GM23248 (cell line): ENCODE measurements around the gene ETV6.

ENCODE experiments used
- EZH2 ChIP-seq: fragments of 200-600 bp; sonication (generic); IDR thresholded peaks from 2 replicates; pipeline ENCODE4 v1.6.1; 2018; ENCODE audit warnings: antibody characterized with exemption, mild to moderate bottlenecking; ENCODE audit not compliant: insufficient read depth, poor library complexity, severe bottlenecking
- EZH2phosphoT487 ChIP-seq: fragments of 200-600 bp; sonication (generic); IDR thresholded peaks from 2 replicates; pipeline ENCODE4 v1.6.1; 2018; ENCODE audit warnings: antibody characterized with exemption, moderate library complexity, mild to moderate bottlenecking, low read depth; ENCODE audit not compliant: insufficient read depth

- no peak for TF ChIP-seq EZH2
- no peak for TF ChIP-seq EZH2phosphoT487
Observed at GRCh38 chr12:11662369-11662768, 12.9 kb downstream of the ETV6 start.
